HEK293 (cell line): ENCODE data around the gene CPT1C.

Experiments used
- CTCF ChIA-PET: fragments of 350-600 bp; formaldehyde crosslinking; extraction: SDS; loops from one replicate; lab custom pipeline; 2021; ENCODE audit warnings: antibody characterized with exemption; lab: Yijun Ruan, JAX
- POLR2A ChIA-PET: fragments of 300-600 bp; formaldehyde crosslinking; extraction: SDS; loops from one replicate; lab custom pipeline; 2020; ENCODE audit warnings: antibody characterized with exemption, inconsistent platforms; lab: Yijun Ruan, JAX
- H3K27ac ChIP-seq: fragments of 200-500 bp; sonication (Bioruptor generic); 2 replicates; pipeline ENCODE4 v1.5.1; 2014; ENCODE audit warnings: low read depth, low read length, control low read depth, inconsistent platforms; ENCODE audit errors: extremely low read depth
- H3K36me3 ChIP-seq, 2 experiments: fragments of 200-500 bp in 1 of 2; sonication (Bioruptor generic) in 1 of 2; 1 replicate in 1 of 2; 2 replicates in 1 of 2; pipeline ENCODE4 v1.5.1; 2014 to 2017; ENCODE audit warnings: inconsistent platforms in 2 of 2, low read length in 2 of 2; ENCODE audit not compliant: control insufficient read depth in 2 of 2, insufficient read depth in 1 of 2
- H3K4me1 ChIP-seq: fragments of 200-500 bp; sonication (Bioruptor generic); 2 replicates; pipeline ENCODE4 v1.5.1; 2014; ENCODE audit warnings: mild to moderate bottlenecking, low read length, inconsistent platforms; ENCODE audit not compliant: control insufficient read depth, insufficient read depth
- H3K4me3 ChIP-seq: 2 replicates; pipeline ENCODE4 v1.5.1; 2011; ENCODE audit warnings: low read depth, mild to moderate bottlenecking, control low read depth, low read length, moderate library complexity
- H3K9me3 ChIP-seq: fragments of 200-500 bp; sonication (Bioruptor generic); 2 replicates; pipeline ENCODE4 v1.5.1; 2014; ENCODE audit warnings: low read depth, low read length, inconsistent platforms; ENCODE audit not compliant: control insufficient read depth, insufficient read depth
- FEZF1 ChIP-seq: fragments of 450-650 bp; formaldehyde crosslinking; IDR thresholded peaks from 2 replicates; pipeline ENCODE4 v1.5.1; 2016; ENCODE audit warnings: missing biosample characterization, missing genetic modification characterization
- KLF7 ChIP-seq: fragments of 450-650 bp; formaldehyde crosslinking; IDR thresholded peaks from 2 replicates; pipeline ENCODE4 v1.5.1; 2016; ENCODE audit warnings: missing biosample characterization, missing genetic modification characterization, borderline replicate concordance
- PATZ1 ChIP-seq: fragments of 450-650 bp; formaldehyde crosslinking; IDR thresholded peaks from 2 replicates; pipeline ENCODE4 v1.5.1; 2016; ENCODE audit warnings: missing biosample characterization, missing genetic modification characterization
- PRDM4 ChIP-seq: fragments of 450-650 bp; formaldehyde crosslinking; IDR thresholded peaks from 2 replicates; pipeline ENCODE4 v1.5.1; 2017; ENCODE audit warnings: missing biosample characterization, missing genetic modification characterization
- TRIM28 ChIP-seq: IDR thresholded peaks from 2 replicates; pipeline ENCODE4 v1.6.1; 2011; ENCODE audit warnings: low read length, control low read depth, borderline replicate concordance
- ZBTB1 ChIP-seq: fragments of 450-650 bp; formaldehyde crosslinking; IDR thresholded peaks from 2 replicates; pipeline ENCODE4 v1.5.1; 2016; ENCODE audit warnings: missing biosample characterization, missing genetic modification characterization
- ZNF211 ChIP-seq: fragments of 450-650 bp; formaldehyde crosslinking; IDR thresholded peaks from 2 replicates; pipeline ENCODE4 v1.5.1; 2016; ENCODE audit warnings: low read depth, missing biosample characterization, missing genetic modification characterization
- ZNF280D ChIP-seq: fragments of 450-650 bp; formaldehyde crosslinking; IDR thresholded peaks from 2 replicates; pipeline ENCODE4 v1.5.1; 2016; ENCODE audit warnings: missing biosample characterization, missing genetic modification characterization
- ZNF513 ChIP-seq: fragments of 450-650 bp; IDR thresholded peaks from 2 replicates; pipeline ENCODE4 v1.5.1; 2018; ENCODE audit warnings: missing biosample characterization, missing genetic modification characterization
- ZNF560 ChIP-seq: fragments of 450-650 bp; formaldehyde crosslinking; IDR thresholded peaks from 2 replicates; pipeline ENCODE4 v1.5.1; 2017; ENCODE audit warnings: missing biosample characterization, missing genetic modification characterization, borderline replicate concordance
- ZNF664 ChIP-seq: fragments of 450-650 bp; formaldehyde crosslinking; IDR thresholded peaks from 2 replicates; pipeline ENCODE4 v1.5.1; 2016; ENCODE audit warnings: missing biosample characterization, missing genetic modification characterization
- ZNF76 ChIP-seq: fragments of 450-650 bp; formaldehyde crosslinking; IDR thresholded peaks from 2 replicates; pipeline ENCODE4; 2016; ENCODE audit warnings: low read depth, missing biosample characterization, missing genetic modification characterization, borderline replicate concordance
- ZNF830 ChIP-seq: fragments of 450-650 bp; IDR thresholded peaks from 2 replicates; pipeline ENCODE4 v1.5.0; 2018; ENCODE audit warnings: missing biosample characterization, missing genetic modification characterization, low read depth, mild to moderate bottlenecking, moderate library complexity

The CPT1C gene

GRCh38 chr19:49712397-49712859, 21.5 kb downstream of the CPT1C start (continued):
- TF ChIP-seq ZNF280D (tag by site-specific recombination) = no peak
- peak; percentile 38 for TF ChIP-seq ZNF76
- peak; percentile 77 for TF ChIP-seq PATZ1 (tag by site-specific recombination)
- TF ChIP-seq ZNF513 (tag by site-specific recombination) = no peak

- no peaks in the 10 kb centered on the region for H3K36me3 ChIP-seq
- no peak overlapping the region for H3K4me3 ChIP-seq
- POLR2A ChIA-PET = interaction anchor here (0.6 kb wide), 1 partner anchor 1332 kb away, joined by 3 read pairs; no protein-coding TSS in a partner anchor
These were observed 22.4 kb downstream of the CPT1C start for GRCh38 chr19:49713236-49713845.

GRCh38 chr19:49716154-49716553, 25.2 kb downstream of the CPT1C start:
- TF ChIP-seq TRIM28 = no peak
- no peak for TF ChIP-seq FEZF1 (tag by site-specific recombination)
- TF ChIP-seq KLF7 (tag by site-specific recombination) = no peak
- Histone ChIP-seq H3K4me3 (no peak overlapping the region), H3K4me1 (no peaks in the 10 kb centered on the region), H3K27ac (no peak overlapping the region), H3K36me3 (no peaks in the 10 kb centered on the region), H3K9me3 (no peaks in the 10 kb centered on the region)
- ChIA-PET CTCF (interaction anchor here (0.6 to 3.6 kb wide), 5 partner anchors 12 to 748 kb away, joined by 3 to 15 read pairs (median 4); no protein-coding TSS in a partner anchor), POLR2A (no interaction called here)

More at GRCh38 chr19:49713236-49713845, 22.4 kb downstream of the CPT1C start:
- no peaks in the 10 kb centered on the region for H3K9me3 ChIP-seq
- no peaks in the 10 kb centered on the region for H3K4me1 ChIP-seq
- CTCF ChIA-PET = interaction anchor here (0.6 to 0.7 kb wide), 2 partner anchors 32 to 35 kb away, joined by 3 to 4 read pairs; no protein-coding TSS in a partner anchor
- no peak for TF ChIP-seq ZNF211
- no peak overlapping the region for H3K27ac ChIP-seq

- H3K4me3 ChIP-seq = no peak overlapping the region
- no peaks in the 10 kb centered on the region for H3K36me3 ChIP-seq
- POLR2A ChIA-PET = interaction anchor here (0.8 to 0.9 kb wide), 2 partner anchors 94 to 139 kb away, joined by 3 read pairs; no protein-coding TSS in a partner anchor
- H3K27ac ChIP-seq = no peak overlapping the region
- CTCF ChIA-PET = interaction anchor here (0.6 to 3.6 kb wide), 12 partner anchors 9 to 260 kb away, joined by 3 to 18 read pairs (median 6); no protein-coding TSS in a partner anchor
- H3K4me1 ChIP-seq = no peaks in the 10 kb centered on the region
- no peaks in the 10 kb centered on the region for H3K9me3 ChIP-seq
- no peak for TF ChIP-seq PRDM4 (tag by site-specific recombination)
- TF ChIP-seq ZNF830 (tag by site-specific recombination) = no peak
- TF ChIP-seq ZBTB1 = no peak
- TF ChIP-seq ZNF560 (tag by site-specific recombination) = no peak
- TF ChIP-seq ZNF664 (tag by site-specific recombination) = no peak
These were observed 27.6 kb downstream of the CPT1C start for GRCh38 chr19:49718511-49718910.
